ENCODE measurements around the gene ARRB1.
"Not testable (repeated sequence)": the region's sequence is repeated elsewhere in the genome, so short reads cannot be mapped to it uniquely, and the experiment has no call there.

The ARRB1 gene

GRCh38 chr11:75342231-75342918, 9.1 kb downstream of the ARRB1 start:
- DNase-seq, result no peak

- DNase-seq, result no peak
Observed at GRCh38 chr11:75341612-75342011, 9.8 kb downstream of the ARRB1 start.

- no peak for DNase-seq
Observed at GRCh38 chr11:75339685-75340409, 11.6 kb downstream of the ARRB1 start.

- DNase-seq, result no peak
Observed at GRCh38 chr11:75338516-75339208, 12.8 kb downstream of the ARRB1 start.

GRCh38 chr11:75337195-75337654, 14.2 kb downstream of the ARRB1 start:
- no peak for DNase-seq

- DNase-seq, result no peak
Observed at GRCh38 chr11:75334976-75335375, 16.5 kb downstream of the ARRB1 start.

GRCh38 chr11:75334402-75334891, 17.0 kb downstream of the ARRB1 start:
- DNase-seq, result no peak

GRCh38 chr11:75333807-75334140, 17.7 kb downstream of the ARRB1 start:
- no peak for DNase-seq

GRCh38 chr11:75333022-75333806, 18.2 kb downstream of the ARRB1 start:
- no peak for DNase-seq

GRCh38 chr11:75331761-75332160, 19.7 kb downstream of the ARRB1 start:
- not testable (repeated sequence) for DNase-seq

- not testable (repeated sequence) for DNase-seq
Observed at GRCh38 chr11:75331304-75331703, 20.2 kb downstream of the ARRB1 start.

GRCh38 chr11:75330886-75331285, 20.6 kb downstream of the ARRB1 start:
- DNase-seq, result not testable (repeated sequence)

GRCh38 chr11:75330291-75330690, 21.2 kb downstream of the ARRB1 start:
- DNase-seq, result no peak

GRCh38 chr11:75328426-75329277, 22.8 kb downstream of the ARRB1 start:
- peak; percentile 41 for DNase-seq

- no peak for DNase-seq
Observed at GRCh38 chr11:75326439-75326810, 25.0 kb downstream of the ARRB1 start.

GRCh38 chr11:75325713-75326438, 25.6 kb downstream of the ARRB1 start:
- peak; percentile 47 for DNase-seq

- DNase-seq, result no peak
Observed at GRCh38 chr11:75324740-75325139, 26.7 kb downstream of the ARRB1 start.

- DNase-seq, result no peak
Observed at GRCh38 chr11:75324189-75324588, 27.3 kb downstream of the ARRB1 start.

GRCh38 chr11:75323609-75324008, 27.9 kb downstream of the ARRB1 start:
- DNase-seq, result no peak

GRCh38 chr11:75320643-75321042, 30.8 kb downstream of the ARRB1 start:
- no peak for DNase-seq

GRCh38 chr11:75320046-75320618, 31.3 kb downstream of the ARRB1 start:
- no peak for DNase-seq
